Left lung (tissue), 10 donors: ENCODE data around the gene CHORDC1. TPM values are rescaled to one million over a fixed set of nuclear protein-coding genes. Genes with fewer than 3 reads are reported as not detected.
A peak's percentile ranks its signal among the peaks of the same experiment; 100 is the strongest.

ENCODE experiments used
- ATAC-seq: fragments of 200-7000 bp; cut with Tn5 transposase; one replicate; pipeline ENCODE4 v1.9.1; 2020; ENCODE audit warnings: moderate library complexity
- DNase-seq, 4 donors: peaks; one replicate each; pipeline ENCODE4 v3.0.0-alpha.2; 2013 to 2020
- H3K27ac ChIP-seq, 2 donors: fragments of 200-600 bp; sonication (generic) in 1 of 2; one replicate each; pipeline versions ENCODE4 v1.5.0 to v1.8.0; 2020 to 2021
- H3K27me3 ChIP-seq, 2 donors: fragments of 200-600 bp; sonication (generic) in 1 of 2; one replicate each; pipeline versions ENCODE4 v1.5.0 to v1.8.0; 2020 to 2021
- H3K36me3 ChIP-seq, 2 donors: fragments of 200-600 bp; sonication (generic) in 1 of 2; one replicate each; pipeline versions ENCODE4 v1.5.0 to v1.8.0; 2020 to 2021
- H3K4me1 ChIP-seq, 2 donors: fragments of 200-600 bp; one replicate each; pipeline ENCODE4 v1.8.0; 2021
- H3K4me3 ChIP-seq, 2 donors: fragments of 200-600 bp; sonication (generic) in 1 of 2; one replicate each; pipeline versions ENCODE4 v1.5.0 to v1.8.0; 2020 to 2021; ENCODE audit warnings: mild to moderate bottlenecking in 1 of 2
- H3K9me3 ChIP-seq, 2 donors: fragments of 200-600 bp; sonication (generic) in 1 of 2; one replicate each; pipeline versions ENCODE4 v1.5.0 to v1.8.0; 2020 to 2021
- CTCF ChIP-seq, 2 donors: fragments of 200-600 bp; sonication (generic) in 1 of 2; IDR thresholded peaks; one replicate each; pipeline versions ENCODE4 v1.5.0 to v1.8.0; 2021; ENCODE audit warnings: antibody characterized with exemption in 2 of 2
- intact Hi-C, 2 donors: fragments of 100-400 bp; cut with DNase I; formaldehyde crosslinking; loops; one replicate each; pipeline versions ENCODE4 v1.11.2 to v1.14.2; 2022
- polyA plus RNA-seq, 6 donors: library from polyadenylated mRNA; unstranded; fragments of 120-200 nt; gene quantifications; one replicate each; pipeline ENCODE4 v1.2.1, GENCODE V29; 2013; ENCODE audit not compliant: insufficient read length in 6 of 6
- total RNA-seq, 2 donors: library from RNA; stranded (reverse); fragmentation: NEBNext Ultra II Directional; extraction: Animal tissue kit (Norgen Biotek cat#: 25700); gene quantifications; one replicate each; pipeline ENCODE4 v1.2.1, GENCODE V29; 2021
- donor health status: DM: no; HTN: yes; CAD: no.
- donor health status: DM: no; HTN: no; CAD: no.

CHORDC1 gene
- total and polyA plus RNA-seq, 8 donors, result 26.6 to 66.4 (median 52.5) TPM

DNA sequence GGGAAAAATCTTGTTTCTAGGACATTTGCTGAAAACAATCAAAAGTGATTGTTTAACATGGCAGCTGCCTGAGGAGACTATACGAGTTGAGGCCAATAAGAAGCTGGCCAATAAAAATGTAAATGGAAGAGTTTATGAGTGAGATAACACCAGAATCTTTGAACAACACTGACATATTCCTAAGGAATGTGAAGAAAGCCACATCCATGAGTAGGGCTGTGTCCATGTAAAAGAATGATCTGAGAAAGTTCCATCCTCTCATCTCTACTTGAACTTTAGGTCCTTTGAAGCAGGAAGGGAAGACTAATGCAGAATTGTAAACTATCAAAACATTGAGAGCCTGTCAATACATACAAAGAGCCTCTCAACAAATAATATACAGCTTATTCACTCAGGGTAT is 6.9 kb upstream of the CHORDC1 start:
- H3K9me3 ChIP-seq, result no peaks in the 10 kb centered on the region
- ATAC-seq (no peak), DNase-seq (no peak)
- H3K27me3 ChIP-seq, result no peaks in the 10 kb centered on the region
- intact Hi-C loops, result no loop called here
- TF ChIP-seq CTCF (IDR thresholded peaks at IDR 0.05), result no peak
- H3K4me1 ChIP-seq, result no peaks in the 10 kb centered on the region
- no peak overlapping the region for H3K4me3 ChIP-seq
- H3K36me3 ChIP-seq, result no peaks in the 10 kb centered on the region
- H3K27ac ChIP-seq, result no peak overlapping the region

DNA sequence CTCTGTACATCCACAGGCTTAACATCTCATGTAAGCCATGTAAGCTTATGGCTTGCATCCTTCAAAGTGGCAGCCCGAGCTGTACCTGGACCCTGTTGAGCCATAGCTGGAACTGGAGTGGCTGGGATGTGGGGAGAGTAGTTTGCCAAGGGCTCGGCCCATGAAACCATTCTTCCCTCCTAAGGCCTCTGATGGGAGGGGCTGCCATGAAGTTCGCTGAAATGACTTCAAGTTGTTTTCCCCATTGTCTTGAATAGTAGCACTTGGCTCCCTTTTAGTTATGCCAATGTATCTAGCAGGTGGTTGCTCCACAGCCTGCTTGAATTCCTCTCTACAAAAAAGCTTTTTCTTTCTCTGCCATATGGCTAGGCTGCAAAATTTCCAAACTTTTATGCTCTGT is 5.2 kb upstream of the CHORDC1 start:
- no peaks in the 10 kb centered on the region for H3K27me3 ChIP-seq
- intact Hi-C loops, result no loop called here
- no peaks in the 10 kb centered on the region for H3K36me3 ChIP-seq
- no peak for TF ChIP-seq CTCF (IDR thresholded peaks at IDR 0.05)
- no peaks in the 10 kb centered on the region for H3K9me3 ChIP-seq
- H3K4me1 ChIP-seq, result peaks cover 6 to 7% of the 10 kb centered on the region in 2 donors
- DNase-seq, result no peak
- no peak overlapping the region for H3K4me3 ChIP-seq
- no peak overlapping the region for H3K27ac ChIP-seq
- ATAC-seq, result no peak

DNA sequence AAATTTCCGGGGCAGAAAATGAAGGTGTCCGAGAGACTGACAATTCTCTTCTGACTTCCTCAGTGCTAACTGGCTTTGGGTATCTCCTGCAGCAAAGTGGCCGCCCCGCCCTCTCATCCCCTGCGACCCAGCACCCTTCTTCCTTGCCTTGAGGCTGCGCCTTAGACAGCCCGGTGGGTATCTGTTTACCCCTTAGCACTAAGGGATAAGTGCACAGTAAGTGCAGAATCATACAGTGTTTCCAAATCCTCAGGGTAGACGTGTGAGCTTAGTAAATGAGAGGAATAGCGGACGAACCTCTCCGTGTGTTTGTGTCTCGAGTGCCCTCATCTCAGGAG is 368 bp upstream of the CHORDC1 start:
- Histone ChIP-seq H3K36me3 (no peaks in the 10 kb centered on the region), H3K4me3 (peak overlapping the region; percentile 59 to 74), H3K27ac (peak overlapping the region; percentile 85 to 97), H3K4me1 (peaks cover 22 to 43% of the 10 kb centered on the region in 2 donors), H3K27me3 (no peaks in the 10 kb centered on the region), H3K9me3 (no peaks in the 10 kb centered on the region)
- no peak for TF ChIP-seq CTCF (IDR thresholded peaks at IDR 0.05)
- ATAC-seq (peak; percentile 71), DNase-seq (no peak)
- intact Hi-C loops, result no loop called here

DNA sequence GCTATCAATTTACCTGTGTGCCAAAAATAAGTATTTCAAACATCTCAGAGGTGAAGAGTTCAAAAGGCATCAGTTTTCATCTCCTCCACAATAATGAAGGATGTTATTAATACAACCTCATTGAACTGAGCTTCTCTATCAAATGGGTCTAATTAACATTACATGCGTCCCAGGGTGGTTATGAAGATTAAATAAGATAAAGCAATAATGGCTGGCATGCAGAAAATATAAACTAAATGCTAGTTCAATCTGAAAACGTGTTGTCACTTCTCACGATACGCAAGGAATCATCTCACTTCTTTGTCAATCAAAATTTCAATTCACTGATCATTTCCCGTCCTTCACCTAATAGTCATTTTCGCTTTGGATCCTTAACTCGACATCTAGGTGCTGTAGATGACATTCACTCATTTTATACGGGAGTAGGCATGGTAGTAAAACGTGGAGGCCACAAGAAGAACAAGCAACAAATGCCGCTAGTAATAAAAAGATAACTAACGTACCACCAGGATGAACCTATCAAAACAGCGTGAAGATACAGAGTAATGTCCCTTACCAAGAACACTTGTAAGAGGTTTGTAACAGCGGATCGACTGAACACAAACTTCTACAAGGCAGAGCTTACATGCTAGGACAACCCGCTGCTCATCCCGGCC is 918 bp downstream of the CHORDC1 start:
- no peaks in the 10 kb centered on the region for H3K27me3 ChIP-seq
- no peak for TF ChIP-seq CTCF (IDR thresholded peaks at IDR 0.05)
- H3K4me3 ChIP-seq, result peak overlapping the region; percentile 59 to 74
- intact Hi-C loops, result no loop called here
- no peaks in the 10 kb centered on the region for H3K9me3 ChIP-seq
- peak overlapping the region; percentile 85 to 97 for H3K27ac ChIP-seq
- peaks cover 0 to 5% of the 10 kb centered on the region in 2 donors for H3K36me3 ChIP-seq
- DNase-seq, result no peak
- ATAC-seq, result peak; percentile 38
- peaks cover 22 to 45% of the 10 kb centered on the region in 2 donors for H3K4me1 ChIP-seq

DNA sequence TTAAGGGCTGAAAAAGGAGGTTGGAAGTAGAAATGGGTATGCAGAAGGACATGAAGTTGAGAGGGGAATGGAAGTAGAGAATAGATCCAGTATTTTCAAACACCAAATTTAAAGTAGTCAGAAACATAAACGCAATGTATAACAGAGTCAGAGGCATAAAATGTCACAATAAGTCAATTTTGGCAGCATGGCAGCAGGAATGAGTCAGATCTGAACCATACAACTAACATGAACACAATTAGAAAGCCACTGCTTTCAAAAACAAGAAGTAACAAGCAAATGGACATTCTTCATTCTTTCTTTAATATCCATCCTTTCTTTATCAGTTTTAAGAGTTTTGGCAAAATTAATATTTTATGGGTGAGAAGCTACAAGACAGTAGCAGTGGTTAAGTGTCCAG is 2.5 kb downstream of the CHORDC1 start:
- H3K4me1 ChIP-seq, result peaks cover 22 to 45% of the 10 kb centered on the region in 2 donors
- no peak for TF ChIP-seq CTCF (IDR thresholded peaks at IDR 0.05)
- DNase-seq (no peak), ATAC-seq (no peak)
- H3K36me3 ChIP-seq, result peaks cover 0 to 5% of the 10 kb centered on the region in 2 donors
- no peaks in the 10 kb centered on the region for H3K9me3 ChIP-seq
- intact Hi-C loops, result no loop called here
- H3K4me3 ChIP-seq, result peak overlapping the region in 1 of 2 donors; percentile 74
- no peaks in the 10 kb centered on the region for H3K27me3 ChIP-seq
- no peak overlapping the region for H3K27ac ChIP-seq
